Measurements from ENCODE around the gene CFAP157.

CFAP157 gene

DNA sequence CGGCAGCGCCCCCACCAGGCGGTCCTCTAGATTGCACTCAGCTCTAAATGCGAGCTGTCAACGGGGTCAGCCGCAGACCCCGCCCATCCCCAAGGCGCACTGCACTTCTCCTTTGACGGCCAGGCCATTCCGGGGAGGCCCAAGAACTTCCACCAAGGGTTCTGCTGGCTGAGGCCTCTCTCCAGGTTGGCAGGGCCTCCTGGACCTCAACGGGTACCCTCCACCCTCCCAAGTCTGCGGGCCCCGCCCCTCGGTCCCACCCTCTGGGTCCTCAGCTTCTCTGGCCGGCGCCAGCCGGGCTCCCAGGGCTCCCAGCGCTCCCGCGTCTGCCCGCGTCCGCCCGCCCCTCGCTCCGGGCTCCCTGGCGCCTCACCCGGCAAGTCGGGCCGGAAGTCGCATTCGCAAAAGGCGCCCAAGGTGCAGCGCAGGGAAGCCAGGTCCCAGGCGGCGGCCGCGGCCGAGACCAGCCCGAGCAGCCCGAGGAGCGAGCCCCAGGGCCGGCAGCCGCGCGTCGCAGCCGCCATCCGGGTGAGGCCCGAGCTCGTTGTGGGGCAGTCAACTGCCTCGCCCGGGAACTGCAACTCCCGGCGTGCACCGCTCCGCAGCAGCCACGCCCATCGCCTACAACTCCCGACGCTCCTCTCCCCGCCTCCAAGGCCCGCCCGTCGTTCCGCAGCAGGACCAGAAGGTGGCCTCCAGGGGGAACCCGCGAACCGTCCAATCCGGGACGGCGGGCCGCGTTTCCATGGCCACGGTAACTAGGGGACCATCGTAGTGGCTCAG is 28.1 kb downstream of the CFAP157 start, which contains the start of gene TOR2A:
TOR2A (minus strand) TSS at position 548 of the 783 bp plus-strand sequence; CDS start at position 524, 24 bp downstream.
- H3K27ac ChIP-seq: peak within 1 kb of the TSS; percentile 97

GRCh38 chr9:127735530-127736185 is 28.9 kb downstream of the CFAP157 start:
- peaks cover 7% of the 10 kb centered on the region for H3K36me3 ChIP-seq
- H3K9me3 ChIP-seq (ENCODE audit: severe bottlenecking): no peaks in the 10 kb centered on the region
- DNase-seq: no peak
- TF ChIP-seq, protein P1, sequence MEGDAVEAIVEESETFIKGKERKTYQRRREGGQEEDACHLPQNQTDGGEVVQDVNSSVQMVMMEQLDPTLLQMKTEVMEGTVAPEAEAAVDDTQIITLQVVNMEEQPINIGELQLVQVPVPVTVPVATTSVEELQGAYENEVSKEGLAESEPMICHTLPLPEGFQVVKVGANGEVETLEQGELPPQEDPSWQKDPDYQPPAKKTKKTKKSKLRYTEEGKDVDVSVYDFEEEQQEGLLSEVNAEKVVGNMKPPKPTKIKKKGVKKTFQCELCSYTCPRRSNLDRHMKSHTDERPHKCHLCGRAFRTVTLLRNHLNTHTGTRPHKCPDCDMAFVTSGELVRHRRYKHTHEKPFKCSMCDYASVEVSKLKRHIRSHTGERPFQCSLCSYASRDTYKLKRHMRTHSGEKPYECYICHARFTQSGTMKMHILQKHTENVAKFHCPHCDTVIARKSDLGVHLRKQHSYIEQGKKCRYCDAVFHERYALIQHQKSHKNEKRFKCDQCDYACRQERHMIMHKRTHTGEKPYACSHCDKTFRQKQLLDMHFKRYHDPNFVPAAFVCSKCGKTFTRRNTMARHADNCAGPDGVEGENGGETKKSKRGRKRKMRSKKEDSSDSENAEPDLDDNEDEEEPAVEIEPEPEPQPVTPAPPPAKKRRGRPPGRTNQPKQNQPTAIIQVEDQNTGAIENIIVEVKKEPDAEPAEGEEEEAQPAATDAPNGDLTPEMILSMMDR (IDR thresholded peaks at IDR 0.05; ENCODE audit: low read depth, low read length): no peak
- no peak overlapping the region for H3K27ac ChIP-seq
- H3K27me3 ChIP-seq (ENCODE audit: insufficient read depth, low read depth, severe bottlenecking): no peaks in the 10 kb centered on the region
- no peak overlapping the region for H3K4me3 ChIP-seq (ENCODE audit: low read depth, low read length)

More for the DNA sequence above, 28.1 kb downstream of the CFAP157 start, which contains the start of gene TOR2A:
- Histone ChIP-seq H3K4me3 (ENCODE audit: low read depth, low read length) (peak within 1 kb of the TSS; percentile 69), H3K36me3 (peaks cover 7% of the 10 kb centered on the region), H3K27me3 (ENCODE audit: insufficient read depth, low read depth, severe bottlenecking) (no peaks in the 10 kb centered on the region), H3K9me3 (ENCODE audit: severe bottlenecking) (no peaks in the 10 kb centered on the region)
- TF ChIP-seq, protein P1 (IDR thresholded peaks at IDR 0.05; ENCODE audit: low read depth, low read length): peak; percentile 98
- peak; percentile 98 for DNase-seq

DNA sequence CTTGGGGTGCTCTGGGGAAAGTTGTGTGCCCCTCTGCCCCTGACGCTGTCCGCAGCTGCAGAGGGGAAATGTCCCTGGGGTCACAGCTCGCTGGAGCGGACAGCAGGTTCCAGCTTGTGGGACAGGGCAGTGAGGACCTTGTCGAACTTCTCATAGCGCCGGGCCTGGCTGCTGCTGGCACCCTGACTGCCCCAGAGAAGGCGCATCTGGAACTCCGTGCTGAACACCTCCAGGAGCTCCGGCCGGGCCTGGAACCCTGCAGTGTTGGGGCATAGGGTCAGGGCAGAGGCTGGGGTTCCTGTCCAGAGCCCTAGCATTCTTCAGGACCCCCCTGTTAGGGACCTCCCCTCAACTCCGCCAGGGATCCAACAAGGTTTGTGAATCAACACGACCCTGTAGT is 31.9 kb downstream of the CFAP157 start:
- Histone ChIP-seq H3K36me3 (peaks cover 8% of the 10 kb centered on the region; the same call in 1 of the 2 replicates), H3K9me3 (ENCODE audit: severe bottlenecking) (peaks cover 6% of the 10 kb centered on the region), H3K27me3 (ENCODE audit: insufficient read depth, low read depth, severe bottlenecking) (no peaks in the 10 kb centered on the region), H3K4me3 (ENCODE audit: low read depth, low read length) (no peak overlapping the region), H3K27ac (no peak overlapping the region)
- no peak for DNase-seq
- TF ChIP-seq, protein P1 (IDR thresholded peaks at IDR 0.05; ENCODE audit: low read depth, low read length): no peak

DNA sequence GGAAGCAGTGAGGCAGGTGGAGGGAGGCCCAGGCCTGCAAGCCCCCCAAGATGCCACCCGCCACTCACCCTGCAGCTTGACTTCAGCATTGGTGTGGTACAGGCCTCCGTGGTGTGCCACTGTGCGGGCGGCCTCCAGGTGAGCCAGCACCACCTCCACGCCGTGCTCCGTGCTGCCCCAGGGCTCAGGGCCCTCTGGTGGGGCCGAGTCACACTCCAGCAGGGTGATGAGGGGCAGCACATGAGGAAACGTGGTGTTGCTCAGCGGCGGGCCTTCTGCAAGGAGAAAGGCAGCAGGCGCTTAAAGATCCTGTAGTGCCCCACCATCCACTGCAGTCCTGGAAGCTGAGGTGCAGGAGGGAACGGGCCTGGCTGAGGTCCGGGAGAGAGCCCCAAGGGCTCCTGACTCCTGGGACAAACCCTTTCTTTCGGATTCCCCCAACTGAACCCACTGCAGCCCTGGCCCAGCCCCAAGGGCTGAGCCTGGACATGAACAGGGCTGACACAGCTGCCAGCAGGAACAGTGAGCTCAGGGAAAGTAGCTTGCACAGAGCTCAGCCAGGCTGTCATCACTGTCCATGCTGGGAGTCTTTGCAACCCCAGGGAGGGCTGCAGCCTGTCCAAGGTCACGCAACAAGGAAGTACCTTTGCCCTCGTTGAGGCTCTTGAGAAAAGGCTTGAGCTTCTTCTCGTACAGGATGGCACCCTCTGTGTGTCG is 33.0 kb downstream of the CFAP157 start:
- Histone ChIP-seq H3K9me3 (ENCODE audit: severe bottlenecking) (peaks cover 6% of the 10 kb centered on the region), H3K4me3 (ENCODE audit: low read depth, low read length) (no peak overlapping the region), H3K27me3 (ENCODE audit: insufficient read depth, low read depth, severe bottlenecking) (no peaks in the 10 kb centered on the region), H3K36me3 (peaks cover 8% of the 10 kb centered on the region; the same call in 1 of the 2 replicates), H3K27ac (no peak overlapping the region)
- TF ChIP-seq, protein P1 (IDR thresholded peaks at IDR 0.05; ENCODE audit: low read depth, low read length): no peak
- no peak for DNase-seq

DNA sequence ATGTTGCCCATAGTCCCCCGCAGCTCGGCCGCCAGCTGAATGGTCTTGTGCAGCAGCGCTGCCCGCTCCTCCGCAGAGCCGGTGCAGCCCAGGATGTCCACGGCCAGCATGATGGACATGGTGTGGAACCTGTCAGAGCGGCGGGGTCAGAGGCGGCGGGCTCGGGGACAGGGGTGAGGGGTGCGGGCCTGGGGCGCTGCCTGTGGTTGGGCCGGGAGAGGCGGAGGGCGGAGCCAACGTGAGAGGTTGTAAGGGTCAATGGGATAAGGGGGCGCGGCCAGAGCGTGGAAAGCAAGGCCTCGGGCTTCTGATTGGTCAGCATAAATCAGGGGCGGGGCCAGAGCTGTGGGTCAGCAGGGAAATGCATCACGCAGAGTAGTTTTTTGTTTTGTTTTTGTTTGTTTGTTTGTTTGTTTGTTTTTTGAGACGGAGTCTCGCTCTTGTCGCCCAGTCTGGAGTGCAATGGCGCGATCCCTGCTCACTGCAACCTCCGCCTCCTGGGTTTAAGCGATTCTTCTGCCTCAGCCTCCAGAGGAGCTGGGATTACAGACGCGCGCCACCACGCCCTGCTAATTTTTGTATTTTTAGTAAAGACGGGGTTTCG is 35.1 kb downstream of the CFAP157 start:
- Histone ChIP-seq H3K27me3 (ENCODE audit: insufficient read depth, low read depth, severe bottlenecking) (no peaks in the 10 kb centered on the region), H3K27ac (no peak overlapping the region; the same call in none of the 2 replicates), H3K36me3 (peaks cover 10% of the 10 kb centered on the region), H3K4me3 (ENCODE audit: low read depth, low read length) (no peak overlapping the region), H3K9me3 (ENCODE audit: severe bottlenecking) (peaks cover 6% of the 10 kb centered on the region)
- DNase-seq: peak; percentile 55
- TF ChIP-seq, protein P1 (IDR thresholded peaks at IDR 0.05; ENCODE audit: low read depth, low read length): no peak

All from WERI-Rb-1 (cell line).